CD4-positive, alpha-beta memory T cell (primary cell): ENCODE measurements around the gene OBP2A. TPM values are rescaled to one million over a fixed set of nuclear protein-coding genes. Genes with fewer than 3 reads are reported as not detected.
A peak's percentile ranks its signal among the peaks of the same experiment; 100 is the strongest.

Source experiments
- CTCF ChIA-PET: fragments of 350-600 bp; sonication (Branson Sonifier 250); formaldehyde crosslinking; loops from one replicate; lab custom pipeline; 2021; ENCODE audit warnings: inconsistent platforms; ENCODE audit not compliant: partially characterized antibody; lab: Charles Lee
- POLR2A ChIA-PET: fragments of 350-600 bp; sonication (Branson Sonifier 250); formaldehyde crosslinking; loops from one replicate; lab custom pipeline; 2021; ENCODE audit not compliant: partially characterized antibody; lab: Charles Lee
- DNase-seq, 5 donors: peaks; one replicate each; pipeline versions ENCODE4 v3.0.0 to v3.0.0-alpha.2; 2020 to 2022; ENCODE audit warnings: mixed read lengths in 1 of 5
- H3K27ac ChIP-seq: one replicate; pipeline ENCODE4 v1.7.0; 2013; ENCODE audit warnings: low read depth, low read length
- H3K27me3 ChIP-seq: 2 replicates; pipeline ENCODE4 v1.7.0; 2013; ENCODE audit warnings: mild to moderate bottlenecking, low read length, moderate library complexity; ENCODE audit not compliant: insufficient read depth
- H3K36me3 ChIP-seq: 2 replicates; pipeline ENCODE4 v1.7.0; 2013; ENCODE audit warnings: mild to moderate bottlenecking, low read length, moderate library complexity; ENCODE audit not compliant: insufficient read depth
- H3K4me1 ChIP-seq: 2 replicates; pipeline ENCODE4 v1.7.0; 2013; ENCODE audit warnings: mild to moderate bottlenecking, low read length, moderate library complexity; ENCODE audit not compliant: insufficient read depth
- H3K4me3 ChIP-seq, 2 donors: one replicate each; pipeline ENCODE4 v1.7.0; 2013; ENCODE audit warnings: low read length in 2 of 2, mild to moderate bottlenecking in 1 of 2
- H3K9me3 ChIP-seq, 2 donors: one replicate each; pipeline ENCODE4 v1.7.0; 2013; ENCODE audit warnings: low read length in 2 of 2, control low read depth in 1 of 2; ENCODE audit not compliant: control insufficient read depth in 1 of 2
- H3K27ac Mint-ChIP-seq, 7 donors: one replicate each; pipeline ENCODE4 v1.8.0; 2020 to 2021; ENCODE audit warnings: mixed read lengths in 7 of 7, mild to moderate bottlenecking in 6 of 7, inconsistent platforms in 3 of 7, moderate library complexity in 3 of 7
- H3K27me3 Mint-ChIP-seq, 2 donors: one replicate each; pipeline ENCODE4 v1.8.0; 2020 to 2021; ENCODE audit warnings: mixed read lengths in 2 of 2
- H3K36me3 Mint-ChIP-seq, 2 donors: one replicate each; pipeline ENCODE4 v1.8.0; 2020 to 2021; ENCODE audit warnings: mixed read lengths in 2 of 2, inconsistent platforms in 1 of 2, mild to moderate bottlenecking in 1 of 2
- H3K4me1 Mint-ChIP-seq, 4 donors: one replicate each; pipeline ENCODE4 v1.8.0; 2020 to 2021; ENCODE audit warnings: mixed read lengths in 4 of 4, mild to moderate bottlenecking in 1 of 4
- H3K4me3 Mint-ChIP-seq, 8 donors: one replicate each; pipeline ENCODE4 v1.8.0; 2020 to 2021; ENCODE audit warnings: mixed read lengths in 8 of 8, mild to moderate bottlenecking in 7 of 8, moderate library complexity in 6 of 8, inconsistent platforms in 3 of 8
- H3K9me3 Mint-ChIP-seq, 8 donors: one replicate each; pipeline ENCODE4 v1.8.0; 2020 to 2021; ENCODE audit warnings: mixed read lengths in 8 of 8, mild to moderate bottlenecking in 5 of 8, inconsistent platforms in 3 of 8, moderate library complexity in 1 of 8
- intact Hi-C: fragments of 100-400 bp; cut with micrococcal nuclease; formaldehyde crosslinking; loops from one replicate; pipeline ENCODE4 v1.15.1; 2023
- polyA plus RNA-seq, 2 donors: library from polyadenylated mRNA; unstranded; fragments of 300-500 nt; fragmentation: Illumina TruSeq; gene quantifications; one replicate each; pipeline ENCODE4 v1.2.3, GENCODE V29; 2021
- total RNA-seq, 2 experiments: library from RNA; stranded (reverse); gene quantifications; one replicate each; pipeline ENCODE4 v1.2.3, GENCODE V29; 2021

Gene OBP2A
- total and polyA plus RNA-seq, 4 experiments from 2014 or later, result not detected

GRCh38 chr9:135566552-135566951 lies 20.6 kb downstream of the OBP2A start:
- no peaks in the 10 kb centered on the region for H3K36me3 ChIP-seq
- Mint-ChIP-seq H3K27me3 (peaks cover 5 to 11% of the 10 kb centered on the region in 2 donors), H3K4me1 (no peaks in the 10 kb centered on the region), H3K27ac (no peak overlapping the region), H3K4me3 (no peak overlapping the region), H3K9me3 (peaks cover 0 to 12% (median 9%) of the 10 kb centered on the region in 8 donors), H3K36me3 (peaks cover 0 to 4% of the 10 kb centered on the region in 2 donors)
- DNase-seq, result no peak
- H3K9me3 ChIP-seq, result no peaks in the 10 kb centered on the region
- H3K4me3 ChIP-seq, result no peak overlapping the region
- H3K27ac ChIP-seq, result no peak overlapping the region
- ChIA-PET POLR2A (no interaction called here), CTCF (no interaction called here)
- intact Hi-C loops, result no loop called here
- no peaks in the 10 kb centered on the region for H3K4me1 ChIP-seq
- H3K27me3 ChIP-seq, result no peaks in the 10 kb centered on the region

GRCh38 chr9:135567311-135567710 lies 21.4 kb downstream of the OBP2A start:
- H3K4me3 ChIP-seq, result no peak overlapping the region
- Mint-ChIP-seq H3K27ac (no peak overlapping the region), H3K4me3 (no peak overlapping the region), H3K27me3 (peaks cover 5 to 11% of the 10 kb centered on the region in 2 donors), H3K36me3 (peaks cover 0 to 4% of the 10 kb centered on the region in 2 donors), H3K4me1 (no peaks in the 10 kb centered on the region), H3K9me3 (peaks cover 0 to 12% (median 9%) of the 10 kb centered on the region in 8 donors)
- ChIA-PET POLR2A (no interaction called here), CTCF (no interaction called here)
- no peaks in the 10 kb centered on the region for H3K4me1 ChIP-seq
- no peaks in the 10 kb centered on the region for H3K36me3 ChIP-seq
- DNase-seq, result no peak
- H3K27ac ChIP-seq, result no peak overlapping the region
- H3K9me3 ChIP-seq, result no peaks in the 10 kb centered on the region
- intact Hi-C loops, result no loop called here
- no peaks in the 10 kb centered on the region for H3K27me3 ChIP-seq

GRCh38 chr9:135568026-135568425 lies 22.1 kb downstream of the OBP2A start:
- Mint-ChIP-seq H3K36me3 (peaks cover 0 to 4% of the 10 kb centered on the region in 2 donors), H3K9me3 (peaks cover 0 to 12% (median 9%) of the 10 kb centered on the region in 8 donors), H3K4me3 (no peak overlapping the region), H3K4me1 (no peaks in the 10 kb centered on the region), H3K27ac (no peak overlapping the region), H3K27me3 (peaks cover 5 to 11% of the 10 kb centered on the region in 2 donors)
- H3K4me3 ChIP-seq, result no peak overlapping the region
- no peaks in the 10 kb centered on the region for H3K9me3 ChIP-seq
- POLR2A ChIA-PET, result no interaction called here
- intact Hi-C loops, result no loop called here
- no peaks in the 10 kb centered on the region for H3K27me3 ChIP-seq
- CTCF ChIA-PET, result no interaction called here
- H3K4me1 ChIP-seq, result no peaks in the 10 kb centered on the region
- no peaks in the 10 kb centered on the region for H3K36me3 ChIP-seq
- no peak overlapping the region for H3K27ac ChIP-seq
- DNase-seq, result no peak

GRCh38 chr9:135570456-135570855 lies 24.5 kb downstream of the OBP2A start:
- H3K36me3 Mint-ChIP-seq, result peaks cover 0 to 4% of the 10 kb centered on the region in 2 donors

GRCh38 chr9:135572233-135572632 lies 26.3 kb downstream of the OBP2A start:
- peaks cover 0 to 12% (median 9%) of the 10 kb centered on the region in 8 donors for H3K9me3 Mint-ChIP-seq
- Histone ChIP-seq H3K4me1 (no peaks in the 10 kb centered on the region), H3K9me3 (no peaks in the 10 kb centered on the region), H3K27me3 (no peaks in the 10 kb centered on the region), H3K4me3 (no peak overlapping the region), H3K27ac (no peak overlapping the region), H3K36me3 (no peaks in the 10 kb centered on the region)
- H3K4me3 Mint-ChIP-seq, result no peak overlapping the region
- no peaks in the 10 kb centered on the region for H3K4me1 Mint-ChIP-seq
- H3K27ac Mint-ChIP-seq, result no peak overlapping the region
- peaks cover 0 to 4% of the 10 kb centered on the region in 2 donors for H3K36me3 Mint-ChIP-seq
- CTCF ChIA-PET, result no interaction called here
- DNase-seq, result no peak
- POLR2A ChIA-PET, result no interaction called here
- intact Hi-C loops, result no loop called here
- H3K27me3 Mint-ChIP-seq, result peaks cover 2% of the 10 kb centered on the region in 2 donors

More at GRCh38 chr9:135570456-135570855, 24.5 kb downstream of the OBP2A start:
- H3K4me1 Mint-ChIP-seq, result no peaks in the 10 kb centered on the region
- Histone ChIP-seq H3K36me3 (no peaks in the 10 kb centered on the region), H3K27ac (no peak overlapping the region), H3K27me3 (no peaks in the 10 kb centered on the region), H3K4me3 (no peak overlapping the region), H3K9me3 (no peaks in the 10 kb centered on the region), H3K4me1 (no peaks in the 10 kb centered on the region)
- H3K27me3 Mint-ChIP-seq, result peaks cover 2 to 10% of the 10 kb centered on the region in 2 donors
- peaks cover 0 to 12% (median 9%) of the 10 kb centered on the region in 8 donors for H3K9me3 Mint-ChIP-seq
- intact Hi-C loops, result no loop called here
- peak overlapping the region in 1 of 7 donors; percentile 20 for H3K27ac Mint-ChIP-seq
- ChIA-PET CTCF (no interaction called here), POLR2A (no interaction called here)
- DNase-seq, result no peak
- no peak overlapping the region for H3K4me3 Mint-ChIP-seq

- Histone ChIP-seq H3K36me3 (no peaks in the 10 kb centered on the region), H3K27me3 (no peaks in the 10 kb centered on the region), H3K27ac (no peak overlapping the region), H3K9me3 (no peaks in the 10 kb centered on the region), H3K4me1 (no peaks in the 10 kb centered on the region), H3K4me3 (no peak overlapping the region)
- Mint-ChIP-seq H3K4me3 (no peak overlapping the region), H3K36me3 (peaks cover 0 to 4% of the 10 kb centered on the region in 2 donors), H3K27ac (no peak overlapping the region), H3K4me1 (no peaks in the 10 kb centered on the region), H3K9me3 (peaks cover 0 to 12% (median 9%) of the 10 kb centered on the region in 8 donors), H3K27me3 (peaks cover 2% of the 10 kb centered on the region in 2 donors)
- no peak for DNase-seq
- CTCF ChIA-PET, result no interaction called here
- intact Hi-C loops, result no loop called here
- POLR2A ChIA-PET, result no interaction called here
Observed at GRCh38 chr9:135573124-135573523, 27.2 kb downstream of the OBP2A start.

GRCh38 chr9:135574331-135574730 lies 28.4 kb downstream of the OBP2A start:
- Histone ChIP-seq H3K36me3 (no peaks in the 10 kb centered on the region), H3K4me1 (no peaks in the 10 kb centered on the region), H3K9me3 (no peaks in the 10 kb centered on the region), H3K4me3 (no peak overlapping the region), H3K27me3 (no peaks in the 10 kb centered on the region), H3K27ac (no peak overlapping the region)
- Mint-ChIP-seq H3K4me3 (no peak overlapping the region), H3K4me1 (no peaks in the 10 kb centered on the region), H3K27me3 (peaks cover 0 to 2% of the 10 kb centered on the region in 2 donors), H3K27ac (no peak overlapping the region), H3K9me3 (peaks cover 0 to 7% (median 3%) of the 10 kb centered on the region in 8 donors), H3K36me3 (no peaks in the 10 kb centered on the region)
- intact Hi-C loops, result no loop called here
- DNase-seq, result no peak
- CTCF ChIA-PET, result no interaction called here
- POLR2A ChIA-PET, result no interaction called here
